Liver (tissue), 9 donors: ENCODE data around the gene DSCAML1. TPM values are rescaled to one million over a fixed set of nuclear protein-coding genes. Genes with fewer than 3 reads are reported as not detected.

Source experiments
- DNase-seq: peaks from one replicate; pipeline ENCODE4 v3.0.0-alpha.2; 2017; ENCODE audit warnings: low spot score
- H3K27ac ChIP-seq, 2 donors: one replicate each; pipeline ENCODE4 v1.7.0; 2013; ENCODE audit warnings: inconsistent platforms in 2 of 2, low read length in 2 of 2, control low read depth in 1 of 2, low read depth in 1 of 2, mild to moderate bottlenecking in 1 of 2
- H3K27me3 ChIP-seq, 4 donors: one replicate each; pipeline versions ENCODE4 v1.6.1 to v1.7.0; 2013; ENCODE audit warnings: low read length in 3 of 4, inconsistent platforms in 1 of 4, mild to moderate bottlenecking in 1 of 4, moderate library complexity in 1 of 4; ENCODE audit not compliant: control insufficient read depth in 4 of 4, insufficient read depth in 4 of 4
- H3K36me3 ChIP-seq, 4 donors: one replicate each; pipeline versions ENCODE4 v1.6.1 to v1.7.0; 2013; ENCODE audit warnings: low read length in 3 of 4, mild to moderate bottlenecking in 3 of 4, low read depth in 1 of 4, moderate library complexity in 1 of 4; ENCODE audit not compliant: control insufficient read depth in 4 of 4, insufficient read depth in 3 of 4
- H3K4me1 ChIP-seq, 4 donors: one replicate each; pipeline versions ENCODE4 v1.6.1 to v1.7.0; 2013; ENCODE audit warnings: low read length in 3 of 4, mild to moderate bottlenecking in 3 of 4, moderate library complexity in 1 of 4; ENCODE audit not compliant: control insufficient read depth in 4 of 4, insufficient read depth in 4 of 4
- H3K4me3 ChIP-seq, 3 donors: one replicate each; pipeline versions ENCODE4 v1.6.1 to v1.7.0; 2013; ENCODE audit warnings: low read length in 3 of 3, control low read depth in 1 of 3, low read depth in 1 of 3, mild to moderate bottlenecking in 1 of 3
- H3K9ac ChIP-seq, 2 donors: one replicate each; pipeline ENCODE4 v1.7.0; 2013; ENCODE audit warnings: low read length in 2 of 2, mild to moderate bottlenecking in 2 of 2, moderate library complexity in 2 of 2, control low read depth in 1 of 2, low read depth in 1 of 2
- H3K9me3 ChIP-seq, 4 donors: one replicate each; pipeline versions ENCODE4 v1.6.1 to v1.7.0; 2013; ENCODE audit warnings: low read length in 3 of 4; ENCODE audit not compliant: control insufficient read depth in 4 of 4
- ATF3 ChIP-seq: IDR thresholded peaks from 2 replicates; pipeline ENCODE4 v1.6.1; 2016; ENCODE audit warnings: antibody characterized with exemption
- CTCF ChIP-seq: fragments of 150-350 bp; IDR thresholded peaks from 2 replicates; pipeline ENCODE4 v1.5.1; 2017; ENCODE audit warnings: improper control_type of control experiment, low read depth, low read length; ENCODE audit not compliant: missing input control
- EGR1 ChIP-seq, 2 donors: IDR thresholded peaks; 2 replicates each; pipeline ENCODE4 v1.6.1; 2016 to 2018; ENCODE audit warnings: antibody characterized with exemption in 2 of 2, low read depth in 2 of 2
- FOXA1 ChIP-seq: IDR thresholded peaks from 2 replicates; pipeline ENCODE4 v1.6.1; 2016; ENCODE audit warnings: antibody characterized with exemption
- FOXA2 ChIP-seq: IDR thresholded peaks from 2 replicates; pipeline ENCODE4 v1.6.1; 2016; ENCODE audit warnings: antibody characterized with exemption
- GABPA ChIP-seq, 2 donors: IDR thresholded peaks in 1 of 2; conservative IDR thresholded peaks in 1 of 2; 2 replicates each; pipeline ENCODE4 v1.6.1; 2016; ENCODE audit warnings: antibody characterized with exemption in 2 of 2, mild to moderate bottlenecking in 1 of 2, moderate library complexity in 1 of 2
- HNF4A ChIP-seq, 2 donors: conservative IDR thresholded peaks; 2 replicates each; pipeline ENCODE4 v1.6.1; 2016; ENCODE audit warnings: antibody characterized with exemption in 2 of 2, mild to moderate bottlenecking in 2 of 2
- HNF4G ChIP-seq: IDR thresholded peaks from 2 replicates; pipeline ENCODE4 v1.6.1; 2016; ENCODE audit warnings: antibody characterized with exemption
- JUND ChIP-seq, 2 donors: IDR thresholded peaks; 2 replicates each; pipeline ENCODE4 v1.6.1; 2016; ENCODE audit warnings: antibody characterized with exemption in 2 of 2
- MAX ChIP-seq: IDR thresholded peaks from 2 replicates; pipeline ENCODE4 v1.6.1; 2016; ENCODE audit warnings: antibody characterized with exemption
- NR2F2 ChIP-seq: IDR thresholded peaks from 2 replicates; pipeline ENCODE4 v1.6.1; 2016; ENCODE audit warnings: antibody characterized with exemption
- RAD21 ChIP-seq, 2 donors: IDR thresholded peaks; 2 replicates each; pipeline ENCODE4 v1.6.1; 2016; ENCODE audit warnings: antibody characterized with exemption in 2 of 2, mild to moderate bottlenecking in 2 of 2
- REST ChIP-seq: IDR thresholded peaks from 2 replicates; pipeline ENCODE4 v1.6.1; 2016; ENCODE audit warnings: antibody characterized with exemption, mild to moderate bottlenecking
- RXRA ChIP-seq, 2 donors: IDR thresholded peaks; 2 replicates each; pipeline ENCODE4 v1.6.1; 2017 to 2018; ENCODE audit warnings: antibody characterized with exemption in 2 of 2, mild to moderate bottlenecking in 1 of 2
- SP1 ChIP-seq: IDR thresholded peaks from 2 replicates; pipeline ENCODE4 v1.6.1; 2018; ENCODE audit warnings: antibody characterized with exemption, mild to moderate bottlenecking
- TAF1 ChIP-seq: conservative IDR thresholded peaks from 2 replicates; pipeline ENCODE4 v1.6.1; 2016; ENCODE audit warnings: antibody characterized with exemption, mild to moderate bottlenecking
- YY1 ChIP-seq: IDR thresholded peaks from 2 replicates; pipeline ENCODE4 v1.6.1; 2016; ENCODE audit warnings: antibody characterized with exemption, mild to moderate bottlenecking
- WGBS: extraction: QIAGEN DNeasy Blood & Tissue Kit; methylation state at CpG from one replicate; pipeline ENCODE4 v1.1.7; 2013; 5-methylcytosine and 5-hydroxymethylcytosine counted together
- polyA plus RNA-seq, 2 donors: library from polyadenylated mRNA; stranded (reverse) in 1 of 2; unstranded in 1 of 2; fragments of 200-250 nt in 1 of 2; fragments of >200 nt in 1 of 2; fragmentation: Nextera tagmentation in 1 of 2; extraction: Ambion mirVana in 1 of 2; gene quantifications; one replicate each; pipeline versions ENCODE4 v1.2.1 to v1.2.3, GENCODE V29; 2013 to 2015
- total RNA-seq, 2 donors: library from RNA; depleted of rRNA; stranded (reverse); fragments of >200 nt; gene quantifications; one replicate each; pipeline ENCODE4 v1.2.3, GENCODE V29; 2014
- TF ChIP-seq, protein P1 (sequence below): IDR thresholded peaks from 2 replicates; pipeline ENCODE4 v1.6.1; 2016; ENCODE audit warnings: antibody characterized with exemption
- donor health status: healthy.
- donor health status: healthy.
- donor health status: healthy.
- donor health status: healthy.
- donor health status: healthy.

DSCAML1 gene
- total and polyA plus RNA-seq, 4 donors = 0.07 to 0.42 (median 0.20) TPM

DNA sequence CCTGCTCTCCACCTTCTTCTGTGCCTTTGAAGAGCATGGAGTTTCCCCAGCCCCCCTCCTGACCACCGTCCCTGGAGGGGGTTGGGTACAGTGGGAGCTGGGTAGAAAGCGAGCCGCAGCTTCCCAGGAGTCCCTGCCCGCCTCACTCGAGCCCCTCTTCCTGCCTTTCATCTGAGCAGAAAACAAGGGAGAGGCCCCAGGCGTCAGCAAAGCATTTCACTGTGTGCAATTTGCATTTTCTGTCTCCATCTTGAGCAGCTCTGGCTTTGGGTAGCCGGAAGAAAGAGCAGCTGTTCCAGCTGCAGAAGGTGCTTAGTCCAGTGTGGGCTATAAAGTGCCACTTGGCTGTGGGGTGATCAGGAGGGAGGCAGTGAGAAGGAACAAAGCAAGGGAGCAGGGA is 239.7 kb downstream of the DSCAML1 start:
- DNase-seq = no peak
- Histone ChIP-seq H3K9me3 (no peaks in the 10 kb centered on the region), H3K27ac (no peak overlapping the region), H3K36me3 (no peaks in the 10 kb centered on the region), H3K9ac (no peak overlapping the region), H3K4me1 (no peaks in the 10 kb centered on the region), H3K27me3 (no peaks in the 10 kb centered on the region), H3K4me3 (no peak overlapping the region)
- 72% methylated on average over 7 of the region's 7 CpGs for WGBS
- TF ChIP-seq JUND (IDR thresholded peaks at IDR 0.05) (no peak), RAD21 (IDR thresholded peaks at IDR 0.05) (no peak), MAX (no peak), FOXA1 (no peak), CTCF (no peak), GABPA (IDR thresholded peaks at IDR 0.05 in 1 of 2, conservative IDR thresholded peaks at IDR 0.05 in 1 of 2) (no peak), ATF3 (no peak), HNF4A (conservative IDR thresholded peaks at IDR 0.05) (no peak)

GRCh38 chr11:117554601-117555333 is 242.2 kb downstream of the DSCAML1 start:
- 82% methylated on average over 7 of the region's 7 CpGs for WGBS
- Histone ChIP-seq H3K4me3 (no peak overlapping the region), H3K36me3 (no peaks in the 10 kb centered on the region), H3K4me1 (no peaks in the 10 kb centered on the region), H3K27ac (no peak overlapping the region), H3K27me3 (no peaks in the 10 kb centered on the region), H3K9ac (no peak overlapping the region), H3K9me3 (no peaks in the 10 kb centered on the region)
- DNase-seq = no peak
- TF ChIP-seq RAD21 (IDR thresholded peaks at IDR 0.05) (no peak), TAF1 (no peak), CTCF (no peak), HNF4G (no peak), FOXA1 (no peak), MAX (no peak), YY1 (no peak), GABPA (IDR thresholded peaks at IDR 0.05 in 1 of 2, conservative IDR thresholded peaks at IDR 0.05 in 1 of 2) (no peak), REST (no peak), HNF4A (conservative IDR thresholded peaks at IDR 0.05) (no peak), NR2F2 (no peak), FOXA2 (no peak), EGR1 (IDR thresholded peaks at IDR 0.05; ENCODE audit: low read depth in 2 of 2) (no peak), ATF3 (no peak), JUND (IDR thresholded peaks at IDR 0.05) (no peak), RXRA (IDR thresholded peaks at IDR 0.05) (no peak), SP1 (no peak)
- TF ChIP-seq, protein P1, sequence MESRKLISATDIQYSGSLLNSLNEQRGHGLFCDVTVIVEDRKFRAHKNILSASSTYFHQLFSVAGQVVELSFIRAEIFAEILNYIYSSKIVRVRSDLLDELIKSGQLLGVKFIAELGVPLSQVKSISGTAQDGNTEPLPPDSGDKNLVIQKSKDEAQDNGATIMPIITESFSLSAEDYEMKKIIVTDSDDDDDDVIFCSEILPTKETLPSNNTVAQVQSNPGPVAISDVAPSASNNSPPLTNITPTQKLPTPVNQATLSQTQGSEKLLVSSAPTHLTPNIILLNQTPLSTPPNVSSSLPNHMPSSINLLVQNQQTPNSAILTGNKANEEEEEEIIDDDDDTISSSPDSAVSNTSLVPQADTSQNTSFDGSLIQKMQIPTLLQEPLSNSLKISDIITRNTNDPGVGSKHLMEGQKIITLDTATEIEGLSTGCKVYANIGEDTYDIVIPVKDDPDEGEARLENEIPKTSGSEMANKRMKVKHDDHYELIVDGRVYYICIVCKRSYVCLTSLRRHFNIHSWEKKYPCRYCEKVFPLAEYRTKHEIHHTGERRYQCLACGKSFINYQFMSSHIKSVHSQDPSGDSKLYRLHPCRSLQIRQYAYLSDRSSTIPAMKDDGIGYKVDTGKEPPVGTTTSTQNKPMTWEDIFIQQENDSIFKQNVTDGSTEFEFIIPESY = no peak
